Right atrium auricular region (tissue), 2 donors: Measurements from ENCODE around the gene SF3B1. TPM values are rescaled to one million over a fixed set of nuclear protein-coding genes. Genes with fewer than 3 reads are reported as not detected.

Source experiments
- DNase-seq: peaks from one replicate; pipeline ENCODE4 v3.0.0-alpha.2; 2019; ENCODE audit warnings: low spot score
- H3K27ac ChIP-seq, 2 donors: fragments of 200-600 bp; sonication (generic); 1 replicate in 1 of 2; 2 replicates in 1 of 2; pipeline ENCODE4 v1.5.1; 2016 to 2019
- H3K27me3 ChIP-seq, 2 donors: fragments of 200-600 bp; sonication (generic); one replicate each; pipeline versions ENCODE4 v1.5.1 to v1.6.0; 2017 to 2019
- H3K36me3 ChIP-seq: fragments of 200-600 bp; sonication (generic); one replicate; pipeline ENCODE4 v1.5.1; 2016
- H3K4me1 ChIP-seq, 2 donors: fragments of 200-600 bp; sonication (generic); one replicate each; pipeline versions ENCODE4 v1.5.1 to v1.6.0; 2017 to 2019
- H3K4me3 ChIP-seq, 2 donors: fragments of 200-600 bp; sonication (generic); 1 replicate in 1 of 2; 2 replicates in 1 of 2; pipeline ENCODE4 v1.5.1; 2017 to 2019; ENCODE audit warnings: mild to moderate bottlenecking in 1 of 2, moderate library complexity in 1 of 2
- H3K9me3 ChIP-seq, 2 donors: fragments of 200-600 bp; sonication (generic); one replicate each; pipeline ENCODE4 v1.5.1; 2019
- CTCF ChIP-seq, 2 donors: fragments of 200-600 bp; sonication (generic); IDR thresholded peaks; one replicate each; pipeline ENCODE4 v1.5.1; 2019; ENCODE audit warnings: antibody characterized with exemption in 2 of 2
- total RNA-seq, 2 donors: library from RNA; depleted of rRNA; stranded (reverse); fragments of >200 nt; gene quantifications; one replicate each; pipeline ENCODE4 v1.1.0, GENCODE V29; 2016

Gene SF3B1
- total RNA-seq, 2 donors from 2014 or later: 103 to 128 TPM

- H3K27ac ChIP-seq: no peak overlapping the region
- H3K27me3 ChIP-seq: no peaks in the 10 kb centered on the region
- no peaks in the 10 kb centered on the region for H3K9me3 ChIP-seq
- DNase-seq: no peak
- H3K36me3 ChIP-seq: no peaks in the 10 kb centered on the region
- no peak overlapping the region for H3K4me3 ChIP-seq
- no peaks in the 10 kb centered on the region for H3K4me1 ChIP-seq
- TF ChIP-seq CTCF (IDR thresholded peaks at IDR 0.05): no peak
Observed at GRCh38 chr2:197357986-197358385, 76.8 kb downstream of the SF3B1 start.

GRCh38 chr2:197356136-197356535, 78.7 kb downstream of the SF3B1 start:
- TF ChIP-seq CTCF (IDR thresholded peaks at IDR 0.05): peak in 1 of 2 donors; percentile 36
- Histone ChIP-seq H3K9me3 (no peaks in the 10 kb centered on the region), H3K27me3 (no peaks in the 10 kb centered on the region), H3K36me3 (no peaks in the 10 kb centered on the region), H3K27ac (no peak overlapping the region), H3K4me3 (no peak overlapping the region), H3K4me1 (no peaks in the 10 kb centered on the region)
- DNase-seq: no peak

- H3K9me3 ChIP-seq: no peaks in the 10 kb centered on the region
- H3K4me1 ChIP-seq: no peaks in the 10 kb centered on the region
- H3K4me3 ChIP-seq: no peak overlapping the region
- H3K27ac ChIP-seq: no peak overlapping the region
- no peak for TF ChIP-seq CTCF (IDR thresholded peaks at IDR 0.05)
- H3K36me3 ChIP-seq: no peaks in the 10 kb centered on the region
- no peaks in the 10 kb centered on the region for H3K27me3 ChIP-seq
- no peak for DNase-seq
Observed at GRCh38 chr2:197354169-197354558, 80.7 kb downstream of the SF3B1 start.

GRCh38 chr2:197353393-197354168, 81.2 kb downstream of the SF3B1 start:
- no peaks in the 10 kb centered on the region for H3K4me1 ChIP-seq
- no peak for DNase-seq
- H3K4me3 ChIP-seq: no peak overlapping the region
- H3K27me3 ChIP-seq: no peaks in the 10 kb centered on the region
- no peaks in the 10 kb centered on the region for H3K9me3 ChIP-seq
- no peaks in the 10 kb centered on the region for H3K36me3 ChIP-seq
- no peak for TF ChIP-seq CTCF (IDR thresholded peaks at IDR 0.05)
- H3K27ac ChIP-seq: no peak overlapping the region

GRCh38 chr2:197349699-197350098, 85.1 kb downstream of the SF3B1 start:
- no peak for DNase-seq
- no peaks in the 10 kb centered on the region for H3K36me3 ChIP-seq
- H3K27ac ChIP-seq: no peak overlapping the region
- H3K27me3 ChIP-seq: no peaks in the 10 kb centered on the region
- no peak for TF ChIP-seq CTCF (IDR thresholded peaks at IDR 0.05)
- no peaks in the 10 kb centered on the region for H3K4me1 ChIP-seq
- no peaks in the 10 kb centered on the region for H3K9me3 ChIP-seq
- no peak overlapping the region for H3K4me3 ChIP-seq
